HepG2 (cell line): Measurements from ENCODE around the gene DDX11. TPM values are rescaled to one million over a fixed set of nuclear protein-coding genes. Genes with fewer than 3 reads are reported as not detected.
"Not testable (repeated sequence)": the region's sequence is repeated elsewhere in the genome, so short reads cannot be mapped to it uniquely, and the experiment has no call there.

Experiments used
- ATAC-seq: fragments of 200-7000 bp; cut with Tn5 transposase; 3 replicates; pipeline ENCODE4 v1.9.1; 2020; ENCODE audit warnings: mild to moderate bottlenecking, moderate library complexity
- BruUV-seq: library from RNA; stranded (reverse); fragments of 400-500 nt; replicated peaks from 2 replicates; lab custom pipeline; 2021; lab: Mats Ljungman, UMichigan
- CTCF ChIA-PET: fragments of 300-600 bp; formaldehyde crosslinking; extraction: SDS; loops from one replicate; lab custom pipeline; 2021; ENCODE audit warnings: low total read pairs, inconsistent platforms, low intra/inter-chr PET ratio; lab: Yijun Ruan, JAX
- POLR2A ChIA-PET: fragments of 350-600 bp; sonication (Branson Sonifier 250); formaldehyde crosslinking; loops from one replicate; lab custom pipeline; 2020; ENCODE audit warnings: antibody characterized with exemption, inconsistent platforms; lab: Yijun Ruan, JAX
- DNase-seq: peaks from one replicate; pipeline ENCODE4 v3.0.0-alpha.2; 2015; ENCODE audit warnings: low spot score
- FAIRE-seq: peaks from 3 replicates; lab custom pipeline; 2011; peaks lifted over from hg19 to GRCh38; lab: Jason Lieb, UNC
- H2AFZ ChIP-seq: one replicate; pipeline ENCODE4 v1.6.1; 2011; ENCODE audit warnings: low read length, inconsistent platforms
- H3K27ac ChIP-seq: fragments of 300-600 bp; 3 replicates; pipeline ENCODE4 v1.8.0; 2011; ENCODE audit warnings: mixed run types, mild to moderate bottlenecking, mixed read lengths, low read length, inconsistent platforms; ENCODE audit not compliant: insufficient read depth; ENCODE audit errors: extremely low read length
- H3K27me3 ChIP-seq, 2 experiments: fragments of 200-600 bp in 1 of 2; 2 replicates in 1 of 2; 3 replicates in 1 of 2; pipeline versions ENCODE4 v1.6.0 to v1.8.0; 2011; ENCODE audit warnings: low read length in 2 of 2, mild to moderate bottlenecking in 2 of 2, moderate library complexity in 2 of 2, inconsistent platforms in 1 of 2; ENCODE audit not compliant: insufficient read depth in 2 of 2, control insufficient read depth in 1 of 2
- H3K36me3 ChIP-seq, 2 experiments: fragments of 200-600 bp in 1 of 2; replicated peaks in 1 of 2; 2 replicates in 1 of 2; 3 replicates in 1 of 2; pipeline versions ENCODE4 v1.5.1 to v1.8.0; 2011; ENCODE audit warnings: low read length in 2 of 2, inconsistent platforms in 1 of 2; ENCODE audit not compliant: insufficient read depth in 2 of 2, control insufficient read depth in 1 of 2
- H3K4me1 ChIP-seq: 2 replicates; pipeline ENCODE4 v1.5.1; 2012; ENCODE audit warnings: low read length, inconsistent platforms; ENCODE audit not compliant: insufficient read depth
- H3K4me2 ChIP-seq: 2 replicates; pipeline ENCODE4 v1.6.0; 2011; ENCODE audit warnings: low read depth, low read length, inconsistent platforms
- H3K4me3 ChIP-seq, 3 experiments: fragments of 200-600 bp in 1 of 3; sonication (generic), shearing (Covaris generic) in 1 of 3; replicated peaks in 1 of 3; 2 replicates each; pipeline ENCODE4 v1.5.1; 2011 to 2016; ENCODE audit warnings: low read length in 3 of 3, inconsistent platforms in 2 of 3, low read depth in 2 of 3, mild to moderate bottlenecking in 2 of 3, control low read depth in 1 of 3, mixed read lengths in 1 of 3; ENCODE audit not compliant: insufficient read depth in 1 of 3
- H3K79me2 ChIP-seq: one replicate; pipeline ENCODE4 v1.6.1; 2011; ENCODE audit warnings: low read length, inconsistent platforms; ENCODE audit not compliant: insufficient read depth
- H3K9ac ChIP-seq: 2 replicates; pipeline ENCODE4 v1.6.0; 2011; ENCODE audit warnings: mild to moderate bottlenecking, low read depth, low read length, inconsistent platforms; ENCODE audit not compliant: insufficient read depth
- H3K9me3 ChIP-seq: 2 replicates; pipeline ENCODE4 v1.5.1; 2012; ENCODE audit warnings: mild to moderate bottlenecking, low read length
- H4K20me1 ChIP-seq: 2 replicates; pipeline ENCODE4 v1.6.0; 2011; ENCODE audit warnings: inconsistent platforms, mild to moderate bottlenecking, low read length, moderate library complexity; ENCODE audit not compliant: insufficient read depth
- CBFB ChIP-seq: sonication (generic); formaldehyde crosslinking; IDR thresholded peaks from 2 replicates; pipeline ENCODE4 v1.4.0; 2020; ENCODE audit warnings: missing genetic modification reagents
- FOXA1 ChIP-seq, 2 experiments: fragments of 450-650 bp in 1 of 2; sonication (generic) in 1 of 2; formaldehyde crosslinking in 1 of 2; IDR thresholded peaks; 2 replicates each; pipeline versions ENCODE4 v1.4.0 to v1.6.1; 2016 to 2020; ENCODE audit warnings: missing genetic modification reagents in 1 of 2
- HNF4A ChIP-seq: sonication (generic); formaldehyde crosslinking; IDR thresholded peaks from 2 replicates; pipeline ENCODE4 v1.4.0; 2020; ENCODE audit warnings: missing genetic modification reagents
- HNRNPL ChIP-seq: fragments of 200-400 bp; formaldehyde crosslinking; IDR thresholded peaks from 2 replicates; pipeline ENCODE4 v1.6.1; 2017; ENCODE audit warnings: mild to moderate bottlenecking, low read depth, low read length
- MYC ChIP-seq: sonication (generic); formaldehyde crosslinking; IDR thresholded peaks from 2 replicates; pipeline ENCODE4 v1.9.0; 2021; ENCODE audit warnings: missing genetic modification reagents, borderline replicate concordance
- SIX1 ChIP-seq: sonication (generic); formaldehyde crosslinking; IDR thresholded peaks from 2 replicates; pipeline ENCODE4 v1.4.0; 2020; ENCODE audit warnings: missing genetic modification reagents, borderline replicate concordance
- SOX13 ChIP-seq, 3 experiments: fragments of 450-650 bp in 1 of 3; sonication (generic) in 1 of 3; formaldehyde crosslinking in 1 of 3; IDR thresholded peaks in 2 of 3; conservative IDR thresholded peaks in 1 of 3; 2 replicates each; pipeline versions ENCODE4 v1.5.0 to v1.6.1; 2016 to 2020; ENCODE audit warnings: antibody characterized with exemption in 1 of 3, mild to moderate bottlenecking in 1 of 3, missing compliant biosample characterization in 1 of 3, missing genetic modification reagents in 1 of 3, moderate library complexity in 1 of 3
- SP1 ChIP-seq, 2 experiments: fragments of 450-650 bp in 1 of 2; sonication (generic) in 1 of 2; formaldehyde crosslinking in 1 of 2; IDR thresholded peaks; 2 replicates each; pipeline versions ENCODE4 v1.4.0 to v1.6.1; 2016 to 2020; ENCODE audit warnings: missing genetic modification reagents in 1 of 2
- YEATS4 ChIP-seq: sonication (generic); formaldehyde crosslinking; IDR thresholded peaks from 2 replicates; pipeline ENCODE4 v1.4.0; 2020; ENCODE audit warnings: missing genetic modification reagents, borderline replicate concordance
- ZFX ChIP-seq: sonication (generic); formaldehyde crosslinking; IDR thresholded peaks from 2 replicates; pipeline ENCODE4 v1.4.0; 2020; ENCODE audit warnings: mild to moderate bottlenecking, low read depth, missing genetic modification reagents, moderate library complexity
- ZSCAN21 ChIP-seq: sonication (generic); formaldehyde crosslinking; IDR thresholded peaks from 2 replicates; pipeline ENCODE4 v1.8.0; 2022; ENCODE audit warnings: mild to moderate bottlenecking, missing genetic modification reagents, moderate library complexity, borderline replicate concordance
- WGBS: methylation state at CpG from one replicate; pipeline ENCODE4 v1.1.6; 2017; ENCODE audit warnings: low lambda C conversion rate; 5-methylcytosine and 5-hydroxymethylcytosine counted together
- in situ Hi-C: cut with HindIII; loops from 2 replicates; pipeline ENCODE4 v1.10.0; 2017; ENCODE audit warnings: low pct_unique_long_range_greater_than_20kb; ENCODE audit not compliant: extremely low pct_ligation_motif_present
- intact Hi-C: fragments of 100-400 bp; cut with micrococcal nuclease; formaldehyde crosslinking; loops from one replicate; pipeline ENCODE4 v1.10.0; 2022; ENCODE audit not compliant: unreplicated experiment
- polyA plus RNA-seq, 8 experiments: library from polyadenylated mRNA; depleted of rRNA in 3 of 8; stranded (reverse) in 7 of 8; unstranded in 1 of 8; fragments of >200 nt; fragmentation: Illumina TruSeq in 4 of 8; extraction: Trizol in 4 of 8; gene quantifications; 2 replicates each; pipeline versions ENCODE4 v1.2.1 to v1.2.3, GENCODE V29; 2011 to 2016; ENCODE audit warnings: low read depth in 4 of 8, missing spikeins in 1 of 8, mixed read lengths in 1 of 8; ENCODE audit not compliant: insufficient read depth in 1 of 8
- total RNA-seq, 5 experiments: library from RNA; depleted of rRNA; stranded (reverse); fragments of >200 nt; fragmentation: Illumina TruSeq; extraction: Trizol; gene quantifications; 2 replicates each; pipeline ENCODE4 v1.2.3, GENCODE V29; 2016; ENCODE audit warnings: low read depth in 1 of 5
- TF ChIP-seq, protein P1 (sequence below): sonication (generic); formaldehyde crosslinking; IDR thresholded peaks from 2 replicates; pipeline ENCODE4 v1.4.0; 2020; ENCODE audit warnings: missing genetic modification reagents

Gene DDX11
- total and polyA plus RNA-seq, 2 of the 13 experiments (the other 11 are each of a cell fraction or from before 2014, with no cell fraction given), result 23.9 to 40.8 TPM

DNA sequence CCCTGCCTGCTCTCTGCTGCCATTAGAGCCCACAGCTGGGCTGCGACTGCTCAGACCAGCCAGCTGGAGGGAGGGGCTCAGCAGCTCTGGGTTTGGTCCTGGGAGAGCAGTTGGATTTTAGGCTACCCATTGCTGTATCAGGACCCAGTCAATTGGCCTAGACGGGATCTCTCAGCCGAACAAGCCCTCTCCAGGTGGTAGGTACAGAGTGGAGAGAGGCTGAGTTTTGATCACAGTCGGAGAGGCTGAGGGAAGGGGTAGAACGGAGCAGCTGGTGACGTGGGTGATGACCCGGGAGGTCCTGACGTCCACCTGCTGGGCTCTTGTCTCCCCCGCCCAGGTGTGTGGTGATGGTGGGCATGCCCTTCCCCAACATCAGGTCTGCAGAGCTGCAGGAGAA lies 28.9 kb downstream of the DDX11 start:
- WGBS, result 97% methylated on average over 9 of the region's 9 CpGs
- H2AFZ ChIP-seq, H3K9me3 ChIP-seq, BruUV-seq, FAIRE-seq, H4K20me1 ChIP-seq, H3K9ac ChIP-seq, CTCF ChIA-PET, H3K4me3 ChIP-seq, POLR2A ChIA-PET, DNase-seq, H3K36me3 ChIP-seq, H3K4me2 ChIP-seq, in situ Hi-C loops, H3K27me3 ChIP-seq, H3K79me2 ChIP-seq, intact Hi-C loops, H3K27ac ChIP-seq, ATAC-seq: not testable (repeated sequence)
- peaks cover 15% of the 10 kb centered on the region for H3K4me1 ChIP-seq

GRCh38 chr12:31103561-31103975 lies 29.9 kb downstream of the DDX11 start:
- peak; percentile 82 for DNase-seq
- intact Hi-C loops; H4K20me1 ChIP-seq; H3K9ac ChIP-seq; H3K27me3 ChIP-seq; CTCF ChIA-PET; in situ Hi-C loops; H3K36me3 ChIP-seq; H2AFZ ChIP-seq; BruUV-seq; POLR2A ChIA-PET; H3K9me3 ChIP-seq; H3K79me2 ChIP-seq; TF ChIP-seq SOX13, FOXA1, SP1 (IDR thresholded peaks at IDR 0.05): not testable (repeated sequence)
- ATAC-seq, result peak; percentile 94
- H3K4me3 ChIP-seq, result peak overlapping the region in 1 of 3 experiments; percentile 40; a peak in 1 of 6 replicates
- peak; percentile 72 for FAIRE-seq
- 7% methylated on average over 14 of the region's 16 CpGs for WGBS
- peaks cover 15% of the 10 kb centered on the region for H3K4me1 ChIP-seq
- H3K27ac ChIP-seq, result peak overlapping the region; percentile 56
- peak overlapping the region; percentile 47 for H3K4me2 ChIP-seq
- TF ChIP-seq MYC (CRISPR knock-in tag), result peak; percentile 33; the same call in 1 of the 2 replicates
- TF ChIP-seq, protein P1, sequence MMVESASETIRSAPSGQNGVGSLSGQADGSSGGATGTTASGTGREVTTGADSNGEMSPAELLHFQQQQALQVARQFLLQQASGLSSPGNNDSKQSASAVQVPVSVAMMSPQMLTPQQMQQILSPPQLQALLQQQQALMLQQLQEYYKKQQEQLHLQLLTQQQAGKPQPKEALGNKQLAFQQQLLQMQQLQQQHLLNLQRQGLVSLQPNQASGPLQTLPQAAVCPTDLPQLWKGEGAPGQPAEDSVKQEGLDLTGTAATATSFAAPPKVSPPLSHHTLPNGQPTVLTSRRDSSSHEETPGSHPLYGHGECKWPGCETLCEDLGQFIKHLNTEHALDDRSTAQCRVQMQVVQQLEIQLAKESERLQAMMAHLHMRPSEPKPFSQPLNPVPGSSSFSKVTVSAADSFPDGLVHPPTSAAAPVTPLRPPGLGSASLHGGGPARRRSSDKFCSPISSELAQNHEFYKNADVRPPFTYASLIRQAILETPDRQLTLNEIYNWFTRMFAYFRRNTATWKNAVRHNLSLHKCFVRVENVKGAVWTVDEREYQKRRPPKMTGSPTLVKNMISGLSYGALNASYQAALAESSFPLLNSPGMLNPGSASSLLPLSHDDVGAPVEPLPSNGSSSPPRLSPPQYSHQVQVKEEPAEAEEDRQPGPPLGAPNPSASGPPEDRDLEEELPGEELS (CRISPR knock-in tag), result peak; percentile 46; the same call in 1 of the 2 replicates
- TF ChIP-seq SOX13 (CRISPR knock-in tag; conservative IDR thresholded peaks at IDR 0.05 in 1 of 2, IDR thresholded peaks at IDR 0.05 in 1 of 2), result peak in 1 of 2 experiments; percentile 69; a peak in 2 of 4 replicates
- TF ChIP-seq ZSCAN21 (CRISPR knock-in tag), result 0 out of 2 replicates have a peak, but pooled peaks have one; percentile 35
- peak; percentile 50 for TF ChIP-seq HNF4A (CRISPR knock-in tag)
- TF ChIP-seq SIX1 (CRISPR knock-in tag), result peak; percentile 68; the same call in 1 of the 2 replicates
- 0 out of 2 replicates have a peak, but pooled peaks have one; percentile 39 for TF ChIP-seq YEATS4
- TF ChIP-seq FOXA1 (CRISPR knock-in tag; IDR thresholded peaks at IDR 0.05), result peak; percentile 22; the same call in 1 of the 2 replicates
- TF ChIP-seq CBFB, result 0 out of 2 replicates have a peak, but pooled peaks have one; percentile 17
- peak; percentile 97 for TF ChIP-seq HNRNPL
- peak; percentile 38; the same call in 1 of the 2 replicates for TF ChIP-seq SP1 (CRISPR knock-in tag; IDR thresholded peaks at IDR 0.05)
- peak; percentile 18; the same call in 1 of the 2 replicates for TF ChIP-seq ZFX (CRISPR knock-in tag)
